ENCODE data around the gene CDCA3.

DNA sequence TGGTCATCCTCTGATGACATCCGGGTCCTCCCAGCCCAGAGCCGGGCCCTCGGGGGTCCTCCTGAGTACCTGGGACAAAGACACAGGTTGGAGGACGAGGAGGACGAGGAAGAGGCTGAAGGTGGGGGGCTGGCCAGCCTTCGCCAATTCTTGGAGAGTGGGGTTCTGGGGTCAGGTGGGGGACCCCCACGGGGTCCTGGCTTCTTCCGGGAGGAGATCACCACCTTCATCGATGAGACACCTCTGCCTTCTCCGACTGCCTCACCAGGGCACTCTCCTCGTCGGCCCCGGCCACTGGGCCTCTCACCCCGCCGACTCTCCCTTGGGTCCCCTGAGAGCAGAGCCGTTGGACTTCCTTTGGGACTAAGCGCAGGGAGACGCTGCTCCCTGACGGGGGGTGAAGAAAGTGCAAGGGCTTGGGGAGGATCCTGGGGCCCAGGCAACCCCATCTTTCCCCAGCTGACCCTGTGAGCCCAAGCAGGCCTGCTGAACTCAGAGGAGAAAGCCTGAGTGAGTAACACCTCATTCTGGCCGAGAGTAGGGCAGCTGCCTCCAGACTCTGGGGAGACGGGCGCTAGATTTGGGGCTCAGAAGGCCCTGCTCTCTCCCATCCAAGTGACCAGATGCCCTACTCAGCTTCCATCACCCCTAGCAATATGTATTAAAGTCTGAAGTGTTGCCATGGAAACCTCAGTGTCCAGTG, 24.2 kb downstream of the CDCA3 start:
- TF ChIP-seq, protein P1, sequence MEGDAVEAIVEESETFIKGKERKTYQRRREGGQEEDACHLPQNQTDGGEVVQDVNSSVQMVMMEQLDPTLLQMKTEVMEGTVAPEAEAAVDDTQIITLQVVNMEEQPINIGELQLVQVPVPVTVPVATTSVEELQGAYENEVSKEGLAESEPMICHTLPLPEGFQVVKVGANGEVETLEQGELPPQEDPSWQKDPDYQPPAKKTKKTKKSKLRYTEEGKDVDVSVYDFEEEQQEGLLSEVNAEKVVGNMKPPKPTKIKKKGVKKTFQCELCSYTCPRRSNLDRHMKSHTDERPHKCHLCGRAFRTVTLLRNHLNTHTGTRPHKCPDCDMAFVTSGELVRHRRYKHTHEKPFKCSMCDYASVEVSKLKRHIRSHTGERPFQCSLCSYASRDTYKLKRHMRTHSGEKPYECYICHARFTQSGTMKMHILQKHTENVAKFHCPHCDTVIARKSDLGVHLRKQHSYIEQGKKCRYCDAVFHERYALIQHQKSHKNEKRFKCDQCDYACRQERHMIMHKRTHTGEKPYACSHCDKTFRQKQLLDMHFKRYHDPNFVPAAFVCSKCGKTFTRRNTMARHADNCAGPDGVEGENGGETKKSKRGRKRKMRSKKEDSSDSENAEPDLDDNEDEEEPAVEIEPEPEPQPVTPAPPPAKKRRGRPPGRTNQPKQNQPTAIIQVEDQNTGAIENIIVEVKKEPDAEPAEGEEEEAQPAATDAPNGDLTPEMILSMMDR (conservative IDR thresholded peaks at IDR 0.05; ENCODE audit: low read depth, low read length), result no peak
- no peak for TF ChIP-seq EZH2phosphoT487 (IDR thresholded peaks at IDR 0.05; ENCODE audit: borderline replicate concordance, low read length)

All from PC-3 (cell line).